Activated CD8-positive, alpha-beta memory T cell treated with anti-CD3 and anti-CD28 coated beads, Interleukin-2, amount 50 U/mL, for 1 hour (primary cell): ENCODE measurements around the gene PUM1.

Experiments used
- DNase-seq: peaks from one replicate; pipeline ENCODE4 v3.0.0-alpha.2; 2020; ENCODE audit errors: extremely low read depth

The PUM1 gene

DNA sequence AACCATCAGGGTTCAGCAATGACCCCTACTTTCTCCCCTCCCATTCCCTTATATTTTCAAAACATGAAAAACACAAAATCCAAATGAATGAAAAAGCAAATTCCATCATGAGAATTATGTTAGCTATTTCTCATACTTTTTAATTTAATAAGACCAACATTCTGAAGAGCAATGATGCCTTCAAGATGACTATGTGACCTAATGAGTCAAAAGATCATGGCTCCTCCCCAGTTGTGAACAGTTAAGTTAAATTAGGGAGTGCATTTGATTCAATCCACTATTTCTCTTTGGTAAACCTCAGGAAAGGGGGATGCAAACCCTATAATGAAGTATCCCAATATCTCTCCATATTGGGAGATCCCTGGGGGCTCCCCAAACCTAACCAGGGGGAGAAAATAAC lies 36.5 kb downstream of the PUM1 start:
- no peak for DNase-seq

GRCh38 chr1:31027693-31028526 lies 37.6 kb downstream of the PUM1 start:
- DNase-seq = no peak

- no peak for DNase-seq
These were observed 43.3 kb downstream of the PUM1 start for GRCh38 chr1:31022259-31022658.

GRCh38 chr1:31020007-31020790 lies 45.3 kb downstream of the PUM1 start:
- no peak for DNase-seq

DNA sequence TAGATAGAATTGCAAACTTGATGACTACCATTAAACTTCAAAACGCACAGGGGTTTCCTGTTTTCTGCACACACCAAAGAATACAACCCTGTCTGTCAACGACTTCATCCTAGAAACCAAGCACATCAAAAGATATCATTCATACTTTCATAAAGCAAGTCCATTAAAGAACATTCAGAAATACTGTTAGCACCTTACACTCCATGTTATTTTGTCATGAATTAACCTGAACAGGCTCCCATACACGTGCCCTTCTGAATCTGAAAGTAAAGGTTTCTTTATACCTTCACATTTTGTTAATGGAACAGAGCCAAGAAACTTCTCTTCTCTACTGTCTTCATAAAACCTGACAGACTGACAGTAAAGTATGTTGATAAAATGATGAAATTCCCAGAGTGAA lies 46.1 kb downstream of the PUM1 start:
- DNase-seq = no peak

- DNase-seq = no peak
These were observed 48.6 kb downstream of the PUM1 start for GRCh38 chr1:31016868-31017267.

GRCh38 chr1:31013187-31013864 lies 52.2 kb downstream of the PUM1 start:
- no peak for DNase-seq

- DNase-seq = no peak
These were observed 53.1 kb downstream of the PUM1 start for GRCh38 chr1:31012210-31012924.

- DNase-seq = no peak
These were observed 53.8 kb downstream of the PUM1 start for GRCh38 chr1:31011719-31012118.

GRCh38 chr1:31010086-31010989 lies 55.2 kb downstream of the PUM1 start:
- no peak for DNase-seq

GRCh38 chr1:31007462-31007991 lies 58.0 kb downstream of the PUM1 start:
- DNase-seq = no peak

DNA sequence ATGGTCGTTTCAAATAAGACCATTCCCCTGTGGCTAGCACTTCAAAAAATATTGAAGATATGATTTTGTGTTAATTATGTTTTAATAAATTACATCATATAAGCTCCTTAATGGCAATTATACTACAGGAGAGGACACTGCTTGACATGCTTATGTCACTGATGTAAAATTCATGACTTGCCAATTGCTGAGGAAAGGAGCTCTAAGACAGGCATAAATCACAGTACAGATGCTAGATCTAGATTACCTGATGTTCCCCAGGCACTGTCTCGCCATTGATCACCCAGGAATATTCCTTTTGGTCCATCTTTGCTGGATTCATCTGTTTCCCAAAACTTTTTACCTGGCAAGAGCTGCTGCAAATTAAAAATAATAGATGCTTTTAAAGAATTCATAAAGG lies 58.8 kb downstream of the PUM1 start:
- DNase-seq = no peak

GRCh38 chr1:31005617-31006166 lies 59.8 kb downstream of the PUM1 start:
- no peak for DNase-seq

- no peak for DNase-seq
These were observed 60.3 kb downstream of the PUM1 start for GRCh38 chr1:31005198-31005597.

GRCh38 chr1:31004231-31004621 lies 61.3 kb downstream of the PUM1 start:
- no peak for DNase-seq

- DNase-seq = no peak
These were observed 61.8 kb downstream of the PUM1 start for GRCh38 chr1:31003613-31004230.

DNA sequence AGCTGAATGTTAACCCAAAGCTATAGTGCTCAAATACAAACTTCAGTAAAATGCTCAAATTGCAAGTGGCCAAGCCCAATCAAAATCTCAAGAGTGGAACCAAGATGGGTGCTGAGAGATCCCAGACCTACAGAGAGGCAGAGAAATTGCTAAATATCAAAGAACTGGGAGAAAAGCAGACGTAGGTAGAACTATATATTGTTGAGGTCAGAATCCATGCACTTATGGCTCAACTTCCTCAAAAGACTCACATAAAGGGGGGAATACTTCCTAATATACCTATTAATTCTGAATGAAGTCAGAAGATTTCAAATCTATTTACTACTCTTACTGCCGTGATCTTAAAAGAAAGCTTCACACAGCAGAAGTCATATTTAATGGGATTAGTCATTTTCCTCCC lies 65.2 kb downstream of the PUM1 start:
- no peak for DNase-seq

DNA sequence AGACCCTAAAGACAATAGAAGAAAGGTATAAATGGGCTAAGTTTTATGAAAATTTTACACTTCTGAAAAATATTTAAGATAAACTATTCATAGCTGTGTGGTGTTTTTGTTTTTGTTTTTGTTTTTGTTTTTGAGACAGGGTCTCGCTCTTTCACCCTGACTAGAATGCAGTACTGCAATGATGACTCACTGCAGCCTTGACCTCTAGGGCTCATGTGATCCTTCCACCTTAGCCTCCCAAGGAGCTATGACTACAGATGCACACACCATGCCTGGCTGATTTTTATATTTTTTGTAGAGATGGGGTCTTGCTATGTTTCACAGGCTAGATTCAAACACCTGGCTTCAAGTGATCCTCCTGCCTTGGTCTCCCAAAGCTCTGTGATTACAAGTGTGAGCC lies 66.6 kb downstream of the PUM1 start:
- no peak for DNase-seq

GRCh38 chr1:30998171-30998570 lies 67.3 kb downstream of the PUM1 start:
- DNase-seq = no peak
